ENCODE results near the gene GABRP. TPM values are rescaled to one million over a fixed set of nuclear protein-coding genes. Genes with fewer than 3 reads are reported as not detected.

Gene GABRP
- total RNA-seq, 1 experiment from 2014 or later = 1.5 TPM

- no peak overlapping the region for H3K9ac ChIP-seq (ENCODE audit: extremely low read depth, insufficient read length, low read length)
- no peaks in the 10 kb centered on the region for H3K79me1 ChIP-seq (ENCODE audit: insufficient read depth, low read depth, low read length, poor library complexity, severe bottlenecking)
- H4K20me1 ChIP-seq (ENCODE audit: control insufficient read depth, insufficient read depth, insufficient read length) = no peaks in the 10 kb centered on the region
- DNase-seq = peak; percentile 83
- Mint-ChIP-seq H3K27me3 (ENCODE audit: low read depth) (peaks cover 2% of the 10 kb centered on the region), H3K9me3 (no peaks in the 10 kb centered on the region), H3K36me3 (ENCODE audit: insufficient read depth in 1 of 3, low read depth in 3 of 3) (no peaks in the 10 kb centered on the region; a peak in 1 of 7 replicates), H3K27ac (no peak overlapping the region), H3K4me1 (peaks cover 25 to 27% of the 10 kb centered on the region in 2 experiments), H3K4me3 (no peak overlapping the region)
- no peak overlapping the region for H2BK12ac ChIP-seq (ENCODE audit: insufficient read length, low read depth, low read length)
- no peak overlapping the region for H2BK120ac ChIP-seq (ENCODE audit: low read depth, low read length, poor library complexity, severe bottlenecking)
- no peak overlapping the region for H3K23ac ChIP-seq (ENCODE audit: insufficient read length, low read depth, low read length)
- H2AK5ac ChIP-seq (ENCODE audit: insufficient read length, low read length) = no peak overlapping the region
- H3K79me2 ChIP-seq (ENCODE audit: insufficient read depth, low read length) = no peaks in the 10 kb centered on the region
- no peak overlapping the region for H3K4ac ChIP-seq (ENCODE audit: low read depth, low read length)
- no peak overlapping the region for H3T11ph ChIP-seq (ENCODE audit: low read length)
- H3K4me1 ChIP-seq (ENCODE audit: insufficient read depth, low read length) = no peaks in the 10 kb centered on the region
- no peaks in the 10 kb centered on the region for H3K23me2 ChIP-seq (ENCODE audit: insufficient read length, low read depth, low read length, poor library complexity, severe bottlenecking)
- H3K56ac ChIP-seq (ENCODE audit: insufficient read length, low read depth, low read length) = no peak overlapping the region
- no peak overlapping the region for H3K27ac ChIP-seq (ENCODE audit: insufficient read length, low read depth, low read length)
- no peak overlapping the region for H2BK15ac ChIP-seq (ENCODE audit: low read depth, low read length)
- no peak overlapping the region for H2BK5ac ChIP-seq (ENCODE audit: insufficient read length, low read length)
- H4K5ac ChIP-seq (ENCODE audit: insufficient read length, low read depth, low read length) = no peak overlapping the region
- WGBS (ENCODE audit: extremely low coverage, insufficient read length, low lambda C conversion rate) = no CpG with 5 or more reads among the region's 7 CpGs
- H3K18ac ChIP-seq (ENCODE audit: insufficient read length, low read depth, low read length) = no peak overlapping the region
- H2BK20ac ChIP-seq (ENCODE audit: low read depth, low read length, poor library complexity, severe bottlenecking) = no peak overlapping the region
- no peaks in the 10 kb centered on the region for H3K9me3 ChIP-seq (ENCODE audit: control insufficient read depth, low read depth, low read length)
- H4K8ac ChIP-seq (replicated peaks; ENCODE audit: insufficient read length, low read depth, low read length) = no peak overlapping the region
- no peak overlapping the region for H2AFZ ChIP-seq (ENCODE audit: low read length)
- peak; percentile 88 for TF ChIP-seq CTCF (conservative IDR thresholded peaks at IDR 0.05)
- no peak overlapping the region for H4K91ac ChIP-seq (ENCODE audit: insufficient read length, low read depth, low read length)
- no peak overlapping the region for H3K14ac ChIP-seq (ENCODE audit: insufficient read depth, low read length)
- H3K27me3 ChIP-seq (ENCODE audit: insufficient read depth, low read length) = no peaks in the 10 kb centered on the region; the same call in 1 of the 2 replicates
- no peak overlapping the region for H3K4me2 ChIP-seq (ENCODE audit: insufficient read depth, insufficient read length, low read length)
Observed at GRCh38 chr5:170791325-170791954, 7.9 kb downstream of the GABRP start.
